GM18909 (cell line): ENCODE results near the gene SH3RF1.
"Not testable (repeated sequence)": the region's sequence is repeated elsewhere in the genome, so short reads cannot be mapped to it uniquely, and the experiment has no call there.

Source experiments
- ATAC-seq: cut with Tn5 transposase; IDR thresholded peaks from one replicate; pipeline ENCODE4 v1.9.1; 2021; ENCODE audit warnings: mild to moderate bottlenecking; ENCODE audit not compliant: unreplicated experiment, poor library complexity

SH3RF1 gene

GRCh38 chr4:169277838-169278237 lies 7.1 kb upstream of the SH3RF1 start:
- ATAC-seq, result not testable (repeated sequence)

- ATAC-seq, result no peak
Observed at GRCh38 chr4:169275180-169275579, 4.4 kb upstream of the SH3RF1 start.

GRCh38 chr4:169274033-169274432 lies 3.3 kb upstream of the SH3RF1 start:
- ATAC-seq, result no peak

GRCh38 chr4:169272265-169272886 lies 1.6 kb upstream of the SH3RF1 start:
- peak; percentile 16 for ATAC-seq

GRCh38 chr4:169271692-169272007 lies 894 bp upstream of the SH3RF1 start:
- peak; percentile 0 for ATAC-seq

- ATAC-seq, result peak; percentile 47
Observed at GRCh38 chr4:169269916-169270809, 593 bp downstream of the SH3RF1 start.

- ATAC-seq, result no peak
Observed at GRCh38 chr4:169268951-169269760, 1.6 kb downstream of the SH3RF1 start.

- no peak for ATAC-seq
Observed at GRCh38 chr4:169267070-169267469, 3.7 kb downstream of the SH3RF1 start.

- no peak for ATAC-seq
Observed at GRCh38 chr4:169266661-169267060, 4.1 kb downstream of the SH3RF1 start.

GRCh38 chr4:169266081-169266480 lies 4.7 kb downstream of the SH3RF1 start:
- no peak for ATAC-seq

- no peak for ATAC-seq
Observed at GRCh38 chr4:169263791-169264392, 6.9 kb downstream of the SH3RF1 start.

GRCh38 chr4:169260217-169260866 lies 10.4 kb downstream of the SH3RF1 start:
- ATAC-seq, result no peak

GRCh38 chr4:169259271-169259670 lies 11.5 kb downstream of the SH3RF1 start:
- no peak for ATAC-seq

- ATAC-seq, result no peak
Observed at GRCh38 chr4:169258141-169258540, 12.6 kb downstream of the SH3RF1 start.

GRCh38 chr4:169256856-169257761 lies 13.6 kb downstream of the SH3RF1 start:
- no peak for ATAC-seq

GRCh38 chr4:169256101-169256612 lies 14.6 kb downstream of the SH3RF1 start:
- ATAC-seq, result no peak

- no peak for ATAC-seq
Observed at GRCh38 chr4:169254546-169254983, 16.2 kb downstream of the SH3RF1 start.

GRCh38 chr4:169253904-169254303 lies 16.9 kb downstream of the SH3RF1 start:
- no peak for ATAC-seq
